CD4-positive, alpha-beta T cell treated with Interleukin-6 for 4 hours (primary cell): Measurements from ENCODE around the gene HJURP.

Experiments
- DNase-seq: peaks from one replicate; pipeline ENCODE4 v3.0.0-alpha.2; 2020; ENCODE audit warnings: mixed read lengths

Gene HJURP

GRCh38 chr2:233848276-233848675 lies 6.1 kb downstream of the HJURP start:
- no peak for DNase-seq

- DNase-seq, result no peak
Observed at GRCh38 chr2:233847248-233847898, 7.0 kb downstream of the HJURP start.

- DNase-seq, result no peak
Observed at GRCh38 chr2:233846387-233847247, 7.7 kb downstream of the HJURP start.

DNA sequence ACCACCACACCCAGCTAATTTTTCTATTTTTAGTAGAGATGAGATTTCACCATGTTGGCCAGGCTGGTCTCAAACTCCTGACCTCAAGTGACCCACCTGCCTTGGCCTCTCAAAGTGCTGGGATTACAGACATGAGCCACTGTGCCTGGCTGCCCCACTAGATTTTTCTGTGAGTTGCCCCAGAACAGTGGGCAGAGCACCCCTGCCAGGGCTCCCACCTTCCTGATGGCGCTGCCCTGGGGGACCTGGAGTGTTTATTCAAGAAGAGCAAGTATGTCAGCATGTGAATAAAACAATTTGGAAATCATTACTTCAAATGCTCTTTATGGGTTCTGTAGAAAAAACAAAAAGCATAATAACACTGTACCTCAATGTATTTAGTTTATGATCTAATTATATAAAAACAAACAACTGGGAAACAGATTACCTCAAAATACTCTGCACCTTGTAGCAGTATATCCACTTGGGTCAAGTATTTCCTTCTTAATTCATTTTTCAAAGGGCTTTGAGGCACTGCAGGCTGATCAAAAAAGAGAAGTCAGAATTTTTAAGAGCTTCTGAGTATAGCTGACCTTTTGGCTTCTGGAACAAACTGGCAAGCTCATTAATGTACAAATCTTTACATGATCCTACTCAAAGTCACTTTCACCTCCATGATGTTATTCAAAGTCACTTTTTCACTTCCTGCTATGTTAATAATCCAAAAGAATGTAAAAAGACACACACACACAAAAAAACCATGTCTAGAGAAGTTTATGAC lies 8.9 kb downstream of the HJURP start:
- no peak for DNase-seq

GRCh38 chr2:233844836-233845235 lies 9.5 kb downstream of the HJURP start:
- no peak for DNase-seq

- DNase-seq, result no peak
Observed at GRCh38 chr2:233844064-233844807, 10.1 kb downstream of the HJURP start.

DNA sequence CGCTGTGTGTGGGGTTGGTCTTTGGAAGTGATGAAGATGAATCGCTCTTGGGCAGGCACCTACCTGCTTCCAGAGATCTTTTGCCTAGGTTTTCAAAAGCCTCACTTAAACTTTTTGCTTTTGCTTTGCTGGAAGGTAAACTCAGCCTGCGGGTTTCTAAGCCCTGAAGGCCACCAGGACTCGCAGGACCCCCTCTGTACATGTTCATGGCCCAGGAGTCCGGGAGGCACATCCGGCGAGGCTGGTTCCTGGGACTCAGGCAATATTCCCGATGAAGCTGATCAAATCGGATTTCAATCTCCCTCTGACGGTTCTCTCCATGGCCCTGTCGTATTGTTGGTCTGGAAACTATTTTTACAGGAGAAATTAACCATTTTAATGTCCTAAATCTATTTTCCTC lies 13.2 kb downstream of the HJURP start:
- DNase-seq, result no peak

DNA sequence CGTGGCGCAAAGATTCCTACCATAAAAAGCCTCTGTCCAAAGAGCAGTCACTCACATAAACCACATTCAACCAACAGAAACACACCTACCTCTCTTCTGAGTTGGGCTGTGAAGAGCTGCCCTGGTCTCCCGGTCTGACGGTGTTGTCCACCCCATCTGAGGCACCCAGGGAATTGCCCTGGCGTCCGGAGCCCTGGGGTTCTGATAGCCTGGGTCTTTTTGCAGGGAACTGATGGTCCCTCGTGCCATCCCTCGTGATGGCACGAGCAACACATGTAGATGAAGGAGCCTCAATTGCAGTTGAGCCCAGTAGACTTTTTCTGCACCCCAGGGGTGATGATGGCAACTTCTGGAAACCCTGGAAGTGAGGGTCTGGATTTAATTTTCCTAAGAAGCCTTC lies 13.8 kb downstream of the HJURP start:
- DNase-seq, result no peak

- DNase-seq, result no peak
Observed at GRCh38 chr2:233839447-233839820, 14.9 kb downstream of the HJURP start.

DNA sequence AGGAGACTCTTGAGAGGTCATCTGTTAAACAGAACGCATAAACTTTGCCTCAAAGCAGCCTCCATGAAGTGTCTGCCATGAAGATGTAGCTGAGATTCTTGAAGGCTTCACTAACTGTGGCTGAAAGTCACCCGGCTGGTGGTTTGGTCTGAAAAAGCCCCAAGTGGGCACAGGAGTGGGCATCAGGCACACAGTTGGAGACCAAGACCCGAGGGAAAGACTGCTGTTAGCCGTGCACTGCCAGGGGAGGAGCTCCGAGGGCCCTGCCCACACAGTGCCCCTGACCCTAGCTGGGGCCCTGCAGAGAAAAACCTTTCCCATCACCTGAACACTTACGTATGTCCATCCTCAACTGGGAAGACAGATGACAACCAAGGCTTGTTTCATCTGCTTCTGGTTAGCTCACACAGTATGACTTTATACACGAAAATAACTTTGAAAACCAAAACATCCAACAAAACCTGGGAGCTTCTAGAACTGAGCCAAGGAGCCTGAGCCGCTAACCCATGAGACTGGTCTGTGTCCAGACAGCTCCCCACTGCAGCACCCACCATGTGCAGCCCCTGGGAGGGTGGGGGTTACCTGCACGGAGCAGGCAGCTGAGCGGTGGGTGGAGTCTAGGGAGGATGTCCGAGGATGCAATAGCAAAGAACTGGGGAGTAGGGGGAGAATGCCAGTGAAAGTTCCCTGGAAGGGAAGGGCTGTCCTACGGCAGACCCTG lies 15.4 kb downstream of the HJURP start:
- DNase-seq, result no peak

DNA sequence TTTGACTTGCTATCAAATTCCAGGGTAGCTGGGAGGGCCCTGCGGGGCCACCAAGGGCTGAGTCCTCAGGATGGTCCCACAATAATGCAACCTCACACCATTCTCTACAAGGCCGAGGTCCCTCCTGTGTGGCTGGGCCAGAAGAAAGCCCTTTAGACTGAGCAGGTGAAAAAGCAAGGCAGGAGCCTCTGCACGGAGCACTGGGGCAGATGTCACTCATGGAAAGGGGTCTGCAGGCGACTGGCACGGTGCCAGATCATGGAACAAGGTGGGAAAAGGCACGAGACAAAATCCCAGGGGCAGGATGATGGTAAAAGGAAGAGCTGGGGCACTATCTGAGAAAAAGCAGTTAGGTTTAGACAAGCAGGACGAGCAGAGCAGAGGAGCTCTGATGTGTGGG lies 16.1 kb downstream of the HJURP start:
- no peak for DNase-seq

DNA sequence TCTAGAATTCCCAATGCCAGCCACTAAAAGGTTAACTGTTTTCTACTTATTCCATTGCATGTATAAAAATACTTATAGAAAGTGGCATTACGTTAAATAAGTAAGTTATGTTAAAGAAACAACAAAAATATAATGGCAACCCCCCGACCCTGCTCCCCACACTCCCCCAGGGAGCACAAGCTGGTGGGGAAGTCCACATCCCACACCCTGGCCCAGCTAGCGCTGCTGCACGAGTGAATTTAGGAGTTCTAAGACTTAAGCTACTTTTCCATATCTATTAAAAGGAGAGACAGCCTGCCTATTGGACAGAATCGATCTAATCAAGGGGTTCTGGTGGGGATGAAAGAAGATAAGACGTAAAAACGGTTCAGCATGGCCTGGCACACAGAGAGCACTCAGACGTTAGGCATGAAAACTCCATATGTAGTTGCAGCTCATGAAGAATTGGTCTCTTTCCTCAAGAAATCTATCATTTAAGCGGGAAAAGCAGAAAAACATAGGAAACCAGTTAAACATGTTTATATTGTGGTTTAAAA lies 16.6 kb downstream of the HJURP start:
- no peak for DNase-seq

- no peak for DNase-seq
Observed at GRCh38 chr2:233836359-233836758, 18.0 kb downstream of the HJURP start.

GRCh38 chr2:233835230-233836186 lies 18.8 kb downstream of the HJURP start:
- DNase-seq, result no peak

- DNase-seq, result no peak
Observed at GRCh38 chr2:233833345-233833744, 21.0 kb downstream of the HJURP start.

GRCh38 chr2:233832869-233833311 lies 21.4 kb downstream of the HJURP start:
- no peak for DNase-seq

DNA sequence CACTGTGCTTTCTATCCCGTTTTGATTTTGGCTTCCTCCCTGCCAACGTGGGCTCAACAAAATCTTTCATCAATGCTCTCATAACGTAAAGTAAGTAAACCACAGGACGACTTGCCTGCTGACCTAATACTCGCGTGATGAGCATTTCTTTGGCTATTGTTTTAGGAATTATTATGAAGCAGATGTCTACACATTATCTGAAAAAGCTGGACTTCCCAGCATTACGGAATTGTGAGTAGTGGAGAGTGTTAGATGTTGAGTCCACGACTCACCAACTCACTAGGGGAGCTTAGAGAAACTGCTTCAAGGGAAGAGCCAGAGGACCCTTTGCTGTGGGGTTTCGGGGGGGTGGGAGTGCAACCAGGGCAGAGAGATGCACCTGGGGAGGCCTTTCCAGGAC lies 21.9 kb downstream of the HJURP start:
- DNase-seq, result no peak

GRCh38 chr2:233831861-233832260 lies 22.5 kb downstream of the HJURP start:
- DNase-seq, result no peak

DNA sequence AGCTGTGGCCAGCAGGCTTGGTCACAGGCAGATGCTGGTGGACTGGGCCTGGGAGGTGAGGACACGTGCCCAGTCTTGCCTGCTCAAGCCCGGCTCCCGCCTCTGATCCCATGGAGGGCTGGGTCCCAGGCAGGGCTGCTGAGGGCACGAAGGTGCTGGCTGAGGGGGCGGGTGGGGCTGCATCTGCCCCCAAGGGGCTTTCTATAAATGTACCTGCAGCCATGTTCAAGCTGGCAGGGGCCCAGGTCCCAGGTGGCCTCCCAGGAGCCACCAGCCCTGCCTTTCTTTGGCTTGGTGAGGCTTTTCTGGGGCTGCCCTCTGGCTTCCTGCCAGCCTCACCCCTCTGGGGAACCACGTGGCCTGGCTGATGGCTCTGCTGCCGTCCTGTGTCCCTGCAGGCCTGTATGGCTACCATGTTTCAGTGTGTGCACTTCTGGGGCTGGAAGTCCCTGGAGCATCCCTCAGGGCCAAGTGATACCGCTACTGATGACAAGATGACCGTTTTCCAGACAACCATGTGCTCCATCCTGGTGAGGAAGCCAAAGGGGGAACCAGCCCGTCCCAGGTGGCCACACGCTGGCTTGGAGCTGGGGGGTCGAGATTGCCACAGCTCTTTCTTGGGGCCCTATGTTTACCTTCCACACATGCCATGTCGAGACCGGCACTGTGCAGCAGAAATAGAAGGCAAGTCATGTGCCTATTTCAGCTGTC lies 23.2 kb downstream of the HJURP start:
- no peak for DNase-seq
